Astrocyte of the spinal cord (primary cell): ENCODE measurements around the gene MRPS2.
"Not testable (repeated sequence)": the region's sequence is repeated elsewhere in the genome, so short reads cannot be mapped to it uniquely, and the experiment has no call there.

ENCODE experiments used
- DNase-seq: peaks from one replicate; pipeline ENCODE4 v3.0.0; 2011; ENCODE audit warnings: low read depth, low spot score
- H3K4me3 ChIP-seq: 2 replicates; pipeline ENCODE4 v1.5.1; 2011; ENCODE audit warnings: low read depth, mild to moderate bottlenecking, low read length, moderate library complexity
- in situ Hi-C: cut with HindIII; loops from 2 replicates; pipeline ENCODE4 v1.10.0; 2017; ENCODE audit warnings: low sequenced_read_pairs
- TF ChIP-seq, protein P1 (sequence below): IDR thresholded peaks from 2 replicates; pipeline ENCODE4 v1.5.1; 2012; ENCODE audit warnings: low read depth, mild to moderate bottlenecking, low read length, inconsistent platforms

Gene MRPS2

DNA sequence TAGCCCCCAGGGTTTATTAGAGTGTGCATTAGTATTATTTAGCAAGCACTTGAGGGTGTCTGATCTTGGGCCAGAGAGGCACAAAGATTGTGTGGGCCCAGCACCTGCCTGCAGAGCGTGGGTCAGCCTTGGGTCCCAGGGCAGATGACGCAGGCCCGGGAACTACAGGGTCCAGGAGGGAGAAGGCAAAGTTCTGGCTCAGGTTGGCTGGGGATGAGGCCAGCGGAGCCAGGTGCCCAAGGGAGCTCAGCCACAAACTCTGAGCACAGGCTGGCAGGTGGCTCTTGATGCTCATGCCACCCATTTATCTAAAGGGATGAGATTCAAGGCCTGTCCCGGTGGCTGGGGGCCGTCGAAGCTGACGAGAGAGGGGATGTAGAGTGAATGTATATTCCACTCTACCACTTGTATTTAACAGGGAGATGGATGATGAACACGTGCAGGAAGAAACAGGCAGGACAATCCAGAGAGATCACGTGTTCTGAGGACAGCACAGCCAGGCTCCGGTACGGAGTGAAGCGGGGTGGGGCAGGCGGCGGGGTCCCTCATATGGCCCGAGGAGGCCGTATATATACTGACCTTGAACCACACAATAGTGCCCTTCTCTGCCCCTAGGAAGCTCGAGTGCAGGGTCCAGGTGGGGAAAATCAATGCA is 44.6 kb downstream of the MRPS2 start:
- H3K4me3 ChIP-seq: no peak overlapping the region
- no peak for DNase-seq
- in situ Hi-C loops: no loop called here
- TF ChIP-seq, protein P1, sequence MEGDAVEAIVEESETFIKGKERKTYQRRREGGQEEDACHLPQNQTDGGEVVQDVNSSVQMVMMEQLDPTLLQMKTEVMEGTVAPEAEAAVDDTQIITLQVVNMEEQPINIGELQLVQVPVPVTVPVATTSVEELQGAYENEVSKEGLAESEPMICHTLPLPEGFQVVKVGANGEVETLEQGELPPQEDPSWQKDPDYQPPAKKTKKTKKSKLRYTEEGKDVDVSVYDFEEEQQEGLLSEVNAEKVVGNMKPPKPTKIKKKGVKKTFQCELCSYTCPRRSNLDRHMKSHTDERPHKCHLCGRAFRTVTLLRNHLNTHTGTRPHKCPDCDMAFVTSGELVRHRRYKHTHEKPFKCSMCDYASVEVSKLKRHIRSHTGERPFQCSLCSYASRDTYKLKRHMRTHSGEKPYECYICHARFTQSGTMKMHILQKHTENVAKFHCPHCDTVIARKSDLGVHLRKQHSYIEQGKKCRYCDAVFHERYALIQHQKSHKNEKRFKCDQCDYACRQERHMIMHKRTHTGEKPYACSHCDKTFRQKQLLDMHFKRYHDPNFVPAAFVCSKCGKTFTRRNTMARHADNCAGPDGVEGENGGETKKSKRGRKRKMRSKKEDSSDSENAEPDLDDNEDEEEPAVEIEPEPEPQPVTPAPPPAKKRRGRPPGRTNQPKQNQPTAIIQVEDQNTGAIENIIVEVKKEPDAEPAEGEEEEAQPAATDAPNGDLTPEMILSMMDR: no peak

DNA sequence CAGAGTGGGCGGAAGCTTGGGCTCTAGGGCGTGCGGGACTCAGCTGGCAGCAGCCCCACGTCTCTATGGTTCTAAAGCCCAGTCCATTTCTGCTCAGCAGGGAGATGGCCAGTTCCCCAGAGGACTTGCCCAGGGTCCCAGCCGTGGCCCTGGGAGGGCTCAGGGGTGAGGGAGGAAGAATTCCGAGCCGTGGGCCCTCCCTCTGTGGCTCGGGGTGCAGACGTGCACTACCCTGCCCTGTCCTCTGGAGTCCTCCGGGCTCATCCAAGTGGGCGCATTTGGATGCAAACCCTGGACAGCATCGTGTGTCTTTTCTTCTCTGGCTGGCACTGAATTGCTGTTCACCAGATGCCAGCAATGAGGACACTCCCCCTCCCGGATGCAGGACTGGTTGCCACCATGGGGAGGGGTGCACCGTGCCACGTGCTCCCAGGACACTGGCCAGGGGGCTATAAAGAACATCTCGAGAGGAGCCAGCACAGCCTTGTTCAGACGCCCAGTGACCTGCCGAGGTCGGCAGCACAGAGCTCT is 45.2 kb downstream of the MRPS2 start, which contains the start of gene OBP2A:
TSS of gene OBP2A (plus strand) at position 481 of the 531 bp plus-strand sequence. CDS start 55 bp downstream, outside the sequence.
- DNase-seq, in situ Hi-C loops, H3K4me3 ChIP-seq: not testable (repeated sequence)

GRCh38 chr9:135546792-135547617 is 46.5 kb downstream of the MRPS2 start:
- in situ Hi-C loops, H3K4me3 ChIP-seq, DNase-seq: not testable (repeated sequence)

DNA sequence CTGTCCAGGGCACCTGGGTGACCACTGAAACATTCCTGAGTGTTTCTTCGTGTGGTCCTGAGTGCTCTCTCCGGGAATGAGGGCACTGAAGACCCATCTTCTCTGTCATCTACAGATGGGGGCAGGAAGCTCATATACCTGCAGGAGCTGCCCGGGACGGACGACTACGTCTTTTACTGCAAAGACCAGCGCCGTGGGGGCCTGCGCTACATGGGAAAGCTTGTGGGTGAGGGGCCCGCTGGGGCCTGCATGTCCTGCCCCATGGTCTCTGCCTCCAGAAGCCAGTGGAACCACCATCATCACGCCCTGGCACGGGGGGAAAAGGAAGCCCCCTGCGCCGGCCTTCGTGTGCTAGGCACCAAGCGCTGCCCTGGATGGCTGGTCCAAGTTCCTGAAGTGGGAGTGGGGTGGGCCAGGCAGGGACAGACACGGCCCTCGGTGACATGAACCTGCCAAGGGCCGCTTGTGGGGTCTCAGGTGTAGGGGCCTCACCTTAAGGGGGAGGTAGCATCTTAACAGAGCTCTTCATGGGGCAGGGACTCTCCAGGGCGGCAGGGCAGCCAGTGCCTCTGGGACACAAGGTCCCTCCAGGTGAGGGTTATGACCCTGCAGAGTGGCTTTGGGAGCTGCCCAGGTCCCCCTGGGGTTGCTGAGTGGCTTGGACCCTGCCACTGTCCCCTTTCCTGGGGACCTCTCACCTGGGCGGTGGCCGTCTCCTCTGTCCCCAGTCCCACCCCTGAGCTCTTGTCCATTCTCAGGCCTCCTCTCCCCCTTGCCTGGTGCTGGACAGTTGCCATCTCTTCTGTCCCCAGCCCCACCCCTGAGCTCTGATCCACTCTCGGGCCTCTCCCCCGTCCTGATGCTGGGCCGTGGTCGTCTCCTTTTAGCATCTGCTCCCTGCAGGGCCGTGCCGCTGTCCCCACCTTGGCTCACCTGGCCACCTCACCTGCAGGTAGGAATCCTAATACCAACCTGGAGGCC is 47.6 kb downstream of the MRPS2 start:
- no peak overlapping the region for H3K4me3 ChIP-seq
- TF ChIP-seq, protein P1: no peak
- in situ Hi-C loops: no loop called here
- DNase-seq: no peak

DNA sequence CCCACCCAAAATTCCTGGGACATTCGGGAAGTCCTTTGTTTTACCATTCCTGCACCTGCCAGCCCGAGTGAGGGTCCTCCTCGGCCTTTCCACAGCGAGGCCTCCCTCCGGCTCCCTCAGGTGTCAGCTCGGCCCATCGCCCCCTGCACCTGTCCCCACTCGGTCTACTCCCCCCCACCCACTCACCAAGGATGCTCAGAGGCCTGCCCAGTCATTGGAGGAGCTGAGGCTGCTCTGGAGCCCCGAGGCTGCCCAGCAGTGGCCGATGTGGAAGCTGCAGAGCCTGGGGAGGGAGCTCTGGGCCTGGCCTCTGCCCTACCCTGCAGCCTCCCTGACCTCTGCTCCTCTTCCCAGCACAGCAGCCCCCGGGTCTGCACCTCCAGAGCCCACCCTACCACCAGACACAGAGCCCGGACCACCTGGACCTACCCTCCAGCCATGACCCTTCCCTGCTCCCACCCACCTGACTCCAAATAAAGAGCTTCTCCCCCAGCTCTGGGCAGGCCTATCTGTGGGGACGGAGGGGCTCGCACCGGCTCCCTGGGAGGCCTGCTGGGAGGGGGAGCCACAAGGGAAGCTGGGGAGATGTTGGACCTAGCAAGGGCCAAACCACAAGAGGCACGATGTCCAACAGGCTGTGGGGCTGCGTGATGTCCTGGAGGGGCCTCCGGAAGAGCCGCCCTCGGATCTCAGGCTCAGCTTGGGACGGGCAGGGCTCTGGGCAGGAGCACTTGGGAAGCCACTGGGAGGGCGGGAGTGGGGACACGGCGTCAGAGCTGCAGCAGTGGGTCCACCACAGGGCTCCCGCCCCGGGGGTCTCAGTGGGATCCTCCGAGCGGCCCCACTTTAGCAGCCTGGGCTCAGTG is 49.2 kb downstream of the MRPS2 start:
- DNase-seq, in situ Hi-C loops, H3K4me3 ChIP-seq: not testable (repeated sequence)

GRCh38 chr9:135550344-135550918 is 49.9 kb downstream of the MRPS2 start:
- TF ChIP-seq, protein P1: no peak
- DNase-seq: no peak
- in situ Hi-C loops: no loop called here
- no peak overlapping the region for H3K4me3 ChIP-seq

DNA sequence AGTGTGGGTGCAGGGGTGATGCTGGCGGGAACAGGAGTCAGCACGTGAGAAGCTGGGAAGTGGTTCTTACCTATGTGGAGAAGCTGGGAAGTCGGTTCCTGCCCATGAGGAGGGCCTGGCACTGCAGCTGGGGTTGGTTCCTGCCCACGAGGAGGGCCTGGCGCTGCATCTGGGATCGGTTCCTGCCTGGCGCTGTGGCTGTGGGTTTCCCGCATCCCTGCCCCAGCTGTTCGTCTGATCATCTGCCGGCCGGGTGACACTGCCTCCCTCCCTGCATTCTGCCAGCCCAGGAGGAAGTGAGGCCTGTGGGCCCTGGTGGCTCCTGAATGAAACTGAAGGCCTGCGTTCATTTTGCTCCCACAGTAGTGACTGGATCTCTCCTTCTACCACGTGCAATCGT is 50.5 kb downstream of the MRPS2 start:
- TF ChIP-seq, protein P1: no peak
- in situ Hi-C loops: no loop called here
- no peak for DNase-seq
- no peak overlapping the region for H3K4me3 ChIP-seq
